ENCODE data around the gene ZMYM4. TPM values are rescaled to one million over a fixed set of nuclear protein-coding genes. Genes with fewer than 3 reads are reported as not detected.

Gene ZMYM4
- total RNA-seq, 1 experiment from 2014 or later = 66.0 TPM

GRCh38 chr1:35279555-35279904, 11.0 kb downstream of the ZMYM4 start:
- no peak for DNase-seq
- H3K4ac ChIP-seq (ENCODE audit: low read depth, low read length) = no peak overlapping the region
- no peak overlapping the region for H4K5ac ChIP-seq (ENCODE audit: insufficient read length, low read depth, low read length)
- no peak overlapping the region for H2BK5ac ChIP-seq (ENCODE audit: insufficient read length, low read length)
- H3K18ac ChIP-seq (ENCODE audit: insufficient read length, low read depth, low read length) = no peak overlapping the region
- H3K14ac ChIP-seq (ENCODE audit: insufficient read depth, low read length) = no peak overlapping the region
- H2BK15ac ChIP-seq (ENCODE audit: low read depth, low read length) = no peak overlapping the region
- H3K79me2 ChIP-seq (ENCODE audit: insufficient read depth, low read length) = peaks cover 2% of the 10 kb centered on the region; the same call in 1 of the 2 replicates
- H3T11ph ChIP-seq (ENCODE audit: low read length) = no peak overlapping the region
- WGBS (ENCODE audit: extremely low coverage, insufficient read length, low lambda C conversion rate) = no CpG with 5 or more reads among the region's 1 CpG
- no peak overlapping the region for H2AK5ac ChIP-seq (ENCODE audit: insufficient read length, low read length)
- Mint-ChIP-seq H3K4me3 (no peak overlapping the region), H3K27ac (no peak overlapping the region), H3K27me3 (ENCODE audit: low read depth) (no peaks in the 10 kb centered on the region), H3K9me3 (peaks cover 6 to 27% of the 10 kb centered on the region in 2 experiments; a peak in 4 of 5 replicates), H3K36me3 (ENCODE audit: insufficient read depth in 1 of 3, low read depth in 3 of 3) (peaks cover 39 to 43% (median 43%) of the 10 kb centered on the region in 3 experiments), H3K4me1 (peaks cover 11 to 15% of the 10 kb centered on the region in 2 experiments)
- H3K4me1 ChIP-seq (ENCODE audit: insufficient read depth, low read length) = no peaks in the 10 kb centered on the region
- H4K20me1 ChIP-seq (ENCODE audit: control insufficient read depth, insufficient read depth, insufficient read length) = no peaks in the 10 kb centered on the region
- H2BK20ac ChIP-seq (ENCODE audit: low read depth, low read length, poor library complexity, severe bottlenecking) = no peak overlapping the region
- H3K9ac ChIP-seq (ENCODE audit: extremely low read depth, insufficient read length, low read length) = no peak overlapping the region
- no peak overlapping the region for H3K27ac ChIP-seq (ENCODE audit: insufficient read length, low read depth, low read length)
- no peaks in the 10 kb centered on the region for H3K27me3 ChIP-seq (ENCODE audit: insufficient read depth, low read length)
- no peak overlapping the region for H4K8ac ChIP-seq (replicated peaks; ENCODE audit: insufficient read length, low read depth, low read length)
- no peak overlapping the region for H2BK120ac ChIP-seq (ENCODE audit: low read depth, low read length, poor library complexity, severe bottlenecking)
- H2AFZ ChIP-seq (ENCODE audit: low read length) = no peak overlapping the region
- no peaks in the 10 kb centered on the region for H3K23me2 ChIP-seq (ENCODE audit: insufficient read length, low read depth, low read length, poor library complexity, severe bottlenecking)
- TF ChIP-seq CTCF (conservative IDR thresholded peaks at IDR 0.05) = no peak
- no peaks in the 10 kb centered on the region for H3K9me3 ChIP-seq (ENCODE audit: control insufficient read depth, low read depth, low read length)
- no peak overlapping the region for H4K91ac ChIP-seq (ENCODE audit: insufficient read length, low read depth, low read length)
- no peak overlapping the region for H2BK12ac ChIP-seq (ENCODE audit: insufficient read length, low read depth, low read length)
- H3K4me2 ChIP-seq (ENCODE audit: insufficient read depth, insufficient read length, low read length) = no peak overlapping the region
- peaks cover 3% of the 10 kb centered on the region for H3K79me1 ChIP-seq (ENCODE audit: insufficient read depth, low read depth, low read length, poor library complexity, severe bottlenecking)
- H3K56ac ChIP-seq (ENCODE audit: insufficient read length, low read depth, low read length) = no peak overlapping the region
- H3K23ac ChIP-seq (ENCODE audit: insufficient read length, low read depth, low read length) = no peak overlapping the region

Measured in H9 (cell line).